Stimulated activated naive CD4-positive, alpha-beta T cell treated with Interleukin-2 at 50 U/mL for 16 hours (primary cell): Measurements from ENCODE around the gene NR2F1-AS1.

ENCODE experiments used
- DNase-seq: peaks from one replicate; lab custom pipeline; 2025; lab: John Stamatoyannopoulos, UW

NR2F1-AS1 gene

GRCh38 chr5:93603078-93603792 is 22.2 kb upstream of the NR2F1-AS1 start:
- no peak for DNase-seq

- DNase-seq: no peak
Observed at GRCh38 chr5:93602241-93603077, 21.4 kb upstream of the NR2F1-AS1 start.

GRCh38 chr5:93601802-93602155 is 20.8 kb upstream of the NR2F1-AS1 start:
- no peak for DNase-seq

- no peak for DNase-seq
Observed at GRCh38 chr5:93601071-93601801, 20.2 kb upstream of the NR2F1-AS1 start.

- no peak for DNase-seq
Observed at GRCh38 chr5:93600409-93601070, 19.5 kb upstream of the NR2F1-AS1 start.

GRCh38 chr5:93599399-93600120 is 18.5 kb upstream of the NR2F1-AS1 start:
- DNase-seq: no peak

GRCh38 chr5:93599001-93599379 is 18.0 kb upstream of the NR2F1-AS1 start:
- no peak for DNase-seq

GRCh38 chr5:93598091-93599000 is 17.3 kb upstream of the NR2F1-AS1 start:
- no peak for DNase-seq

- DNase-seq: no peak
Observed at GRCh38 chr5:93596676-93597490, 15.9 kb upstream of the NR2F1-AS1 start.

GRCh38 chr5:93596310-93596675 is 15.3 kb upstream of the NR2F1-AS1 start:
- DNase-seq: no peak

- no peak for DNase-seq
Observed at GRCh38 chr5:93595420-93596147, 14.6 kb upstream of the NR2F1-AS1 start.

- DNase-seq: no peak
Observed at GRCh38 chr5:93594591-93595419, 13.8 kb upstream of the NR2F1-AS1 start.

GRCh38 chr5:93593476-93594131 is 12.6 kb upstream of the NR2F1-AS1 start:
- DNase-seq: no peak

GRCh38 chr5:93592883-93593282 is 11.9 kb upstream of the NR2F1-AS1 start:
- DNase-seq: no peak

GRCh38 chr5:93591323-93591945 is 10.4 kb upstream of the NR2F1-AS1 start:
- no peak for DNase-seq

GRCh38 chr5:93590493-93590892 is 9.5 kb upstream of the NR2F1-AS1 start:
- no peak for DNase-seq

GRCh38 chr5:93589829-93590215 is 8.8 kb upstream of the NR2F1-AS1 start:
- no peak for DNase-seq
